Measurements from ENCODE around the gene CD6. TPM values are rescaled to one million over a fixed set of nuclear protein-coding genes. Genes with fewer than 3 reads are reported as not detected.

Gene CD6
- total RNA-seq, 1 donor from 2014 or later = 1.6 TPM

DNA sequence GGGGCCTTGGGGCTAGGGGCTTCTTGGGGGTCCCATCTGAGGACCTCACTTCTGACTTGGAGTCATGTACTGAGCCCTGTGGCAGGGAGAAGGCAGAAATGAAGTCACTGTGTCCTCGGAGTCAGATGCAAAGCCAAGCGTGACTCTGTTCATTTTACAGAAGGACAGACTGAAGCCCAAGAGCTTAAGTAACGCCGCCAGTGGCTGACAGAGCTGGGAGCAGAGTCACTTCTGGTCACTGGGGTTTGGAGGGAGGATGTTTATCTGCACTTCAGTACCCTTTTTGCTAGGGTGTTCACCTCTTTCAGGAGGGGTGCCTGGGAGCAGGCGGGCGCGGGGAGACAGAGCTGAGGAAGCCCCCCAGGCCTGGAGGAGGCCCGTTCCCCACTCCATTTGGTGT is 10.7 kb downstream of the CD6 start:
- no peak for DNase-seq (ENCODE audit: extremely low read depth, low read depth, low spot score)

DNA sequence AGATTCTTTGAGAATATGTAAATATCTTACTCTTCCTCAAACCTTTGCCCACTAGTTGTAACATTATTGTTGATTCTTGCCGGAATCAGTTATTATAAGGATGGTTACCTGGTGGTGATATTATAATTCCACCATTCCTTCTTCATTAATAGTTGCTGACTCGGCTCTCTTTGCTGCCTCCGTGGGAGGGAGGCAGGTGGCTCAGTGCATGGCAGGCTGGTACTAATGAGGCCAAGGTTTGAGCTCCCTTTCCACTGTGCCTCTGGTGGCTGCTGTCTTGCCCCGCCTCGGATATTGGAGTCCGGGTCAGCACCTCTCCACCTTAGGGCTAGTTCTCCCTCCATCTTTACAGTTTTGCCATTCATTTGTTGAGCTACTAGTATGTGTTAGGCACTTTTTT is 12.7 kb downstream of the CD6 start:
- DNase-seq (ENCODE audit: extremely low read depth, low read depth, low spot score) = no peak

DNA sequence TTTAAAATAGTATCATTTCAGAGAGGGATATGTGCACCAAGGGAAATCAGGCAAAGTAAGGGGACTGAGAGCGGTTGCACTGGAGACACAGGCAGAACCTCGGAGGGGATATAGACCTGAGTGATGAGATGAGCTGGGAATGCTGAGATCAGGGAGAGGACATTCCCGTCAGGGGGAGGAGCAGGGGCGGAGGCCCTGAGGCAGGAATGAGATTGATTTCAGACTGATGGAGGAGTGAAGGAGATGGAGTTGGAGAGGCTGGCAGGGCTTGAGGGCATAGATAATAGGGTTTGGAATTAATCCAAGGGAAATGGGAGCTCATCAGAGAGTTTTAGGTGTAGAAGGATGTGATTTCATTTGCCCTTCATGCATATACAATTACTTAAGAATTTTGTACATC is 13.2 kb downstream of the CD6 start:
- DNase-seq (ENCODE audit: extremely low read depth, low read depth, low spot score) = no peak

DNA sequence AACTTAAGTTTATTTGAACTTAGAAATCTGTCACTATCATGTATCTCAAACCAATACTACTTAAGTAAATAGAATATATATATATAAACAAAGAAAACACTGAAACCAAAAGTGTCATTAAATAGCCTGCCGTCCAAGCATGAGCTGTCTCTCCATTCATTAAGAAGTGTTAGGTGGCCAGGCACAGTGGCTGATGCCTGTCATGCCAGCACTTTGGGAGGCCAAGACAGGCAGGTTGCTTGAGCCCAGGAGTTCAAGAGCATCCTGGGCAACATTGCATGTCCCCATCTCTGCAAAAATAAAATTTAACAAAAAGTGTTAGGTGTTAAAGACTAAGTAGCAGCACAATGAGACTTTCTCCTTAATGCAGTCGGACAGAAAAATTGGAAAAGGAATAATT is 14.0 kb downstream of the CD6 start:
- DNase-seq (ENCODE audit: extremely low read depth, low read depth, low spot score) = no peak

DNA sequence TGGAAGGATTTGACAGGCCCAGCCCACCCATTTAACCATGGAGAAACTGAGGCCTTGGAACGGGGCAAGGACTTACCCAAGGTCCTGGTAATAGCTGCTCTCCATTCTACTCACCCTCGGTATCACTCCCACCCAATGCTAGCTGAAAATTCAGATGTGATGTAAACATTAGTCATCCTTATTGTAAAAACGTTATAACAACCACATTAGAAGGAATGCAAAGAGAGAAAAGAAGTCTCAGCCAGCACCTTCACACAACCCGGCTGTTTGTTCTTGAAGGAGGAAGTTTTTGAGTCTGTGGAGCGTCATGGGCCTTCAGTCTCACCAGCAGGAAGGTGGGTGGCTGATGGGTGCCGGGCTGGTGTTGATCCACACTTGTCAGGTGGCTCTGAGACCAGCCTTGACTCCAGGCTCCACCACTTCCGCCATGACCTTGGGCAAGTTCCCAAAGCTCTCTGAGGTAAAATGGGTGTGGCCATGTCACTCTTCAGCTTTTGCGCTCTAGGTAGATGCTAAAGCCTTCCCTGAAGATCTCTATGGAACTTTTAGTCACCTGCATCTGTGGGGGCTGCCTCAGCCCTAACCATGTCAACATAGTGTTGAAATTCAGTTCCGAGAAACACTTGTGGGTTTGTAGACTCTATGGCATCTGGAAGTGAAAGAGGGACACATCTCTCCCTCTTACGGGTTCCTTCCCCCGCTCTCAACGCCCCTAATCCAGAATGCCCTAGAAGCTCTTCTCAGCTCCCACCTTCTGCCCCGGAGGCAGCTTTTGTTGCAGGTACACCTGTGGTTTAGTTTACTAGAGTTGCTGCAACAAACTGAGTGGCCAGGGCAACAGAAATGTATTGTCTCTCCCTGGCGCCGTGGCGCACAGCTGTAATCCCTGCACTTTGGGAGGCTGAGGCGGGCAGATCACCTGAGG is 14.8 kb downstream of the CD6 start:
- DNase-seq (ENCODE audit: extremely low read depth, low read depth, low spot score) = no peak

DNA sequence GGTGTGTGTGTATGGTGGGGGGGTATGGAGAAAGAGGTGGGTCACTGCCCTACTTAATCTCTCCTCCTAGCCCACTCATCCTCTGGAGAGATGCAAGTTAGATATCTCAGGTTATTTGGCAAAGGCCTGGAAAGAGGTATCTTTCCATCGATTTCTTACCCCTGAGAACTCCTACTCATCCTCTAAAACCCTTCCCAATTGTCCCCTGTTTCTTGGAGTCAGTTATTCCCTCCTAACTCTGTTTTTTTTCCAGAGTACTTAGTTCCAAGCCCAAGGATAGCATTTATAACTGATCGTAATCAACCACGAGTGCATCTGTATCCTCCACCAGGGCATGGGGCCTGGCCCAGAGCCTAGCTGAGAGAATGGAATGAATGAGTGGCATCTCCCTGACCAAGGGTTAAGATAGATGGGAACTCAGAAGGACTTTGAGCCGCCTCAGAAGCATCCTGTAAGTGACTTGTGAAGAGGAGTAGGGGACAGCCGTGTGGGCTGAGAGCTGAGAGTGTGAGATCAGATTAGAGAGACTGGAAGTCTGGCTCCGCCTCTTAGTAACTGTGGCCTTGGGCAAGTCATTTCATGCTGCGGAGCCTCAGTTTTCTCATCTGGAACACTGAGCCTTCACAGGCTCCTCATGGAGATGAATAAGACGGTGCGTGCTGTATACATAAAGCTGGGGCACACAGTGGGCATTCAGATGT is 16.2 kb downstream of the CD6 start:
- no peak for DNase-seq (ENCODE audit: extremely low read depth, low read depth, low spot score)

DNA sequence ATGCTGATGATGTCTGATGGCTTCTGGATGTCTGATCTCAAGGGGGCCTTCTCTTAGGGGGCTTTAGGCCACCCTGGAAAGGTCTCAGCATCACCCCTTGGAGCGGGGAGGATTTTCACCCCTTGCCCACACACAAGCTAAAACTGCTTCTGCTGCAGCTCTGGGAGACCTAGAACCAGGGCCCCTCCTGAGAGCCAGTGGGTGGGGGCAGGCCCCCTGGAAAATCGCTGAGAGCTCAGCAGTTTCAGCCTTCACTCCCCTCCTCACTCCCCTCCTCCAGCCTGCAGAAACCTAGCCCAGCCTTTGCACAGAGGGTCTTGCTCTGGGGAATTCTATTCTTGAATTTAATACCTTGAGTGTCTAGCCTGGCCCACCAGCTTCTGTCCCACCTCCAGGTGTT is 17.2 kb downstream of the CD6 start:
- no peak for DNase-seq (ENCODE audit: extremely low read depth, low read depth, low spot score)

DNA sequence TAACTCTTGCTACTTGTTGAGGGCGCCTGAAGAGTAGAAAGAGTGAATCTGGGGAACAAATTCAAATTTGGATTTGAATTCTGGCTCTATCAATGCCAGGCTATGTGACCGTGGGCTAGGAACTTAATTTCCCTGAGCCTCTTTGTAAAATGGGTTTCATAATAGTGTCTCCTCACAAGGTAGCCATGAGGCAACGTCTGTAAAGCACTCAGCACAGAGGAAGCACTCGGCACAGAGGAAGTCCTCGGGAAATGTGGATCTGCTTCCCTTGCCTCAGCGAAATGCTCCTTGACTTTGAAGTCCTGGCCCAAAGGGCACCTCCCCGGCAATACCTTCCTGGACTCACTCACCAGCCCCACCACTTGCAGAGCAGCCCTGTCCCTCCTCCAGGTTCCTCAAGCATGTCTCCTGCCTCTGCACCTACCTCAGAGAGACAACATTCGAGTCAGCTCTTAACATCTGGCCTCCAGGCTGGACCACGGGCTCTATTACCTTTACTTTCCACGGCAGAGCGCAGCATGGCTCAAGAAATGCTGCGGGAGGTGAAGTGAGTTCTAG is 17.7 kb downstream of the CD6 start:
- no peak for DNase-seq (ENCODE audit: extremely low read depth, low read depth, low spot score)

DNA sequence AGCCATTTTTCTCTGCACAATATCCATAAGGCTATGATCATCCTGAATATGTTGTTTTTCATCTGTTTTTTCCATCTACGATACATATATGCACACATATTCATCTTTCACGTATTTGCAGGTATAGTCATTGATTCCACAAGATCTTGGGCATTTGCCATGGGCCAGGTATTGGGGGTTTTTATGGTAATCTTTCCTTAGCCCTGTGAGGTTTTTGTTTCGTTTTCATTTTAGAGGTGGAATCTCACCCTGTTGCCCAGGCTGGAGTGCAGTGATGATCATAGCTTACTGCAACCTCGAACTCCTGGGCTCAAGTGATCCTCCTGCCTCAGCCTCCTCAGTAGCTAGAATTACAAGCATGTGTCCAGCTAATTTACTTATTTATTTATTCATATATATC is 20.0 kb downstream of the CD6 start:
- no peak for DNase-seq (ENCODE audit: extremely low read depth, low read depth, low spot score)

DNA sequence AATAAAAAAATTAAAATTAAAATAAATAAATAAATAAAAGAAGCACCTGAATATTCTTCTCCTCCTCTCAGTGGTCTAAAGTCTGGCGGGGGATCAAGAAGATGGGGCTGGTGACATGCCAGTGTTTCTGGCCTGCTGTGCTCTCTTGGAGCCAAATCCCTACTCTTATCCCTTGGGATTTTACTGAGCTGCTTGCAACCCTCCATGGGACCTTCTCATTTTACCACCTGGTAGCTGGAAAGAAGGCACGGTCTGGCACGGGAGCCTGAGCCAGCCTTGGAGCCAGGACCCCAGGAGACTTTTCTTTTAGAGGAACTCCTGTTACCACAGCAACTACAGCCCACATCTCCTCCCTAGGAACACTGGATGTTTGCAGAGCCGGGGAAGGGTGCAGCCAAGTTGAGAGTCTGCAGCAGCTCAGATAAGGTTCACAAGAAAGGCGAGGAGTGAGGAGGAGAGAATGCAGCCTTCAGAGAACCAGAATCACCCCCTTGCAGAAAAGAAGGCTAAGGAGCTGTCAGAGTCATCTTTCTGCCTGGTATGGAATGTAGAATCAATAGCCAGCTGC is 21.4 kb downstream of the CD6 start:
- DNase-seq (ENCODE audit: extremely low read depth, low read depth, low spot score) = no peak

DNA sequence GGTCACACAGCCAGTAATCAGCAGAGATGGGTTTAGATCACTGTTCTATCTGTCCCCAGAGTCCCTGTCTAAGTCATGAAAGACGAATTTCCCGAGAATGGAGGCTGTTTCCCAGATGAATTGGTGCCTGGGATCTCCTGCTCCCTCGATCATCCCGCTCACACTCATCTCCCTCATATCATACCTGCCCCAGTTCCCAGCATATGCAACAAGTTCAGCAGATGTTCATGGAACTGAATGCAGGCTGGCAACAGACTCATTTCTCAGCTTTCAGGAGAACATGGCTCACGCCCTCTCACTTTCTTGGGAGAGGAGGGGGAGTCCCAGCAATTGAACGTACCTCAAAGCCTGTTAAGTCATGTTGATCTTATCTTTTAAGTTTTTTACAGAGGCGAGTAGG is 22.1 kb downstream of the CD6 start:
- DNase-seq (ENCODE audit: extremely low read depth, low read depth, low spot score) = no peak

DNA sequence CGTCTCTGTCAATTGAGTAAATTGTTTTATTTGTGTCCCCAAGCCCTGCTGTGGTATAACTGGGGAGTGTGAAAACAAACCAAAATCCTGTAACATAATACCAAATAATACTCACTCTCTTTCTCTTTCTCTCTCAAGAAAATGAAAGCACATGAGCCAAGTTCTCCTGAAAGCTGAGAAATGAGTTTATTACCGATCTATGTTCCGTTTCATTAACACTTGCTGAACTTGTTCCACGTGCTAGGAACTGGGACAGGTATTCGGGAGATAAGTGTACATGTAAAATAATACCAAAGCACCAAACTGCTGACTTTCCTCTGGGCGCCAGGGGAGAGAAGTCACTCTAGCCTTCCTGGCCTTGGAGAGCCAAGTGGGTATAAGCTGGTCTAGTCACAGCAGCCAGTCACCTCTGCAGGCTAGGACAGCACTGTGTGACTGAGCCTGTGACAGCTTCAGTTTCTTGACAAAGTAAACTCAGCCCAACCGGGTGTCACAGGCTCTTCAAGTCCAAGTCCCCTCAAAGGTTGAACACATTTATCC is 23.1 kb downstream of the CD6 start:
- no peak for DNase-seq (ENCODE audit: extremely low read depth, low read depth, low spot score)

DNA sequence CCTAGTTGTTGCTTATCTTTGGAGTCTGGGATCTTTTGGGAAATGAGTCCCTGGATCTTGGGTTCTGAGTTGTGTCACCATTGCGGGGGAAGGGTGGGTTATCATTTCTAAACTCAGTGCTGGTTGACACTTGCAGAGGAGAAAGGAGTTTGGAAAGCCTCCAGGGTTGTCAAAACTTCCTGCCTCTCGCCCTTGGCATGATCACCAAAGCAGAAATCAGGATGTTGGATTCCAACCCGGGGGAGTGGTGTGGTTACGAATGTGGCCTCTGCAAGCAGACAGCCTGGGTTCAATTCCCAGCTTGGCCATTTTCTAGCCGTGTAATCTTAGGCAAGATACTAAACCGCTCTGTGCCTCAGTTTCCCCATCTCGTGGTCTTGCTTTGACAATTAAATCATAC is 24.3 kb downstream of the CD6 start:
- DNase-seq (ENCODE audit: extremely low read depth, low read depth, low spot score) = no peak

DNA sequence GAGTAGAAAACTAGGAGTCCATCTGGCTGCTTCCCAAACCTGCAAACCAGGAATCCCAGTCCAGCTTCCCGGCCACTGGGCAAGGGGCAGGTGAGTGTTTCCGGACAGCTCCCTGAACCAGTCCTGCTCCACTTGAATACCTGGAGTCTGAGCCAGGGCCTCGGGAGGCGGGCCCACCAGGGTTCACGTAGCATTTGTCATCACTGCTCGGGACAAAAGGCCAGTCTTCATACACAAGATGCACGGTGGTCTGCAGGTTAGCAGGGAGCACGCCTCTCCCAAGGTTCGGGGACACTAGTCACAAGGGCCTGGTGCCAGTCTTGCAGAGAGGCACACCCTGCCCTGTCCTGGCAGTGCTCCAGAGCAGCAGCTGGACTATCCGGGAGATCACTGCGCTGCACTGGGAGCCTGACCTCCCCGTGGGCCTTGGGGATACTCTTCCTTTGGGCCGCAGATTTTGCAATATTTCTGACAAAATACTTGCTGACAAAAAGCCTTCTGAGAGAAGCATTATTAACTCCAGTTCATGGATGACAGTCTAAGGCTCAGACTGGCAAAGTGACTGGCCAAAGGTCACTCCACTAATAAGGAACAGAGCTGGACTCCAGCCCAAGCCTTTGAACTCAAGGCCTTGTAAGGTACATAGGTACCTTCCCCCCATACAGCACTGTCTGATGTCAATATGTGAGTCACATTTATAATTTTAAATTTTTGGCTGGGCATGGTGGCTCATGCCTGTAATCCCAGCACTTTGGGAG is 25.1 kb downstream of the CD6 start:
- DNase-seq (ENCODE audit: extremely low read depth, low read depth, low spot score) = no peak

DNA sequence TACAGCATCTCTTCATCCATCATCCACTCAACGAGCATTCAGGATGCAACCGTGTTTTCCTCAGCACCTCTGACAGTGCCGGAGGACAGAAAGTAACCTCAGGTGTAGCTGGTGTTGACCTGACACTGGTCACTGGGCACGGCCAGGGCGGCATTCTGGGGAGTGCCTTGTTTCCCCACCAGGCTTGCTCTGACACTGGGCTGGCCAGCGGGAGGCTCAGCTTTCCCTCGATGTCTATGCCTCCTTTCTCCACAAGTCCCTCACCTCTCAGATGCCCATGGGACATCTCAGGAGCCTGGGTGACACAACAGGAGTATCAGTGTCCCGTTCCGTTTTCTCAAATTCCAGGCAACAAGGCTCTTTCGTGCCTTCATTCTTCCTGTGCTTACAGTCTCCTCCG is 28.9 kb downstream of the CD6 start:
- DNase-seq (ENCODE audit: extremely low read depth, low read depth, low spot score) = no peak

DNA sequence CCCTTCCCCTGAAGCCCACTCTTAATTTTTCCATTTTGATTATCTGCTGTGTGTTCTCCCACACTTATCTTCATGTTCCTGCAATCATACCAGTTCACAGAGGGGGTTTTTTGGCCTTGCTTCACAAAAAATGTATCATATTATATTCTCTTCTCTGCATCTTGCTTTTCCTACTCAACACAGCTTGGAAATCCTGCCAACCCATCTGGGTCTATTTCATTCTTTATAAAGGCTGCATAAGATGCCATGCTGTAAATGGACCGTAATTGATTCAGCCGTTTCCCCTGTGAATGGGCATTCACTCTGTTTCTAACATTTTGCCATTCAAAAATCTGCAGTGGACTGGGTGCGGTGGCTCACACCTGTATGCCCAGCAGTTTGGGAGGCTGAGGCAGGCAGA is 30.5 kb downstream of the CD6 start:
- no peak for DNase-seq (ENCODE audit: extremely low read depth, low read depth, low spot score)

DNA sequence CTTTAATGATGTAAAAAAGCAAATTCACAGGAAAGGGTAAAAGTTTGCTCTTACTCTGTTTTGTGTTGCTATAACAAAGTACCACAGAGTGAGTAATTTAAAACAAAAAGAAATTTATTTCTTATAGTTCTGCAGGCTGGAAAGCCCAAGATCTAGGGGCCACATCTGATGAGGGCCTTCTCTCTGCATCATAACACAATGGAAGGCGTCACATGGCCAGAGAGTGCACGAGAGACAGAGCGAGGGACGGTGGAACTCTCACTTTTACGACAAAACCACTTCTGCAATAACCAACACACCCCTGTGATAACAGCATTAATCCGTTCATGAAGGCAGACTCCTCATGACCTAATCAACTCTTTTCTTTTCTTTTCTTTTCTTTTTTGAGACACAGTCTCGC is 31.1 kb downstream of the CD6 start:
- no peak for DNase-seq (ENCODE audit: extremely low read depth, low read depth, low spot score)

DNA sequence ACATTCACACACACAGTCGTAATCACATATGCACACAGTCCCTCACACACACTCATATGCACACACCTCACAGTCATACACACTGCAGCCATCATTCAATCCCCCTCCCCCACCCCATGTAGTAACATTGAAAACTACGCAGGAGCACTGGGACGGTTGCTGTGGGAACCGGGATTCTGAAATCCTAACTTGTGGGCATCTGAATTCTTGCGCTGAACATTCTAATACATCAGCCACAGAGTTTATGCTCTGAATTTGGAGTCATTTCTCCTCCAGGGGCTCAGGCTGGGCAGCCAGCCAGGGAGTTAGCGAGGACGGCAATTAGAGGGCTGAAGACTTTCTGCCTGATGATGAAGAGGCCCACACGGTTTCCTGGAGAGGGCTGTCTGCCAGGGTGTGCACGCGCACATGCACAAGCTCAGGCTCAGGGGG is 32.7 kb downstream of the CD6 start:
- no peak for DNase-seq (ENCODE audit: extremely low read depth, low read depth, low spot score)

DNA sequence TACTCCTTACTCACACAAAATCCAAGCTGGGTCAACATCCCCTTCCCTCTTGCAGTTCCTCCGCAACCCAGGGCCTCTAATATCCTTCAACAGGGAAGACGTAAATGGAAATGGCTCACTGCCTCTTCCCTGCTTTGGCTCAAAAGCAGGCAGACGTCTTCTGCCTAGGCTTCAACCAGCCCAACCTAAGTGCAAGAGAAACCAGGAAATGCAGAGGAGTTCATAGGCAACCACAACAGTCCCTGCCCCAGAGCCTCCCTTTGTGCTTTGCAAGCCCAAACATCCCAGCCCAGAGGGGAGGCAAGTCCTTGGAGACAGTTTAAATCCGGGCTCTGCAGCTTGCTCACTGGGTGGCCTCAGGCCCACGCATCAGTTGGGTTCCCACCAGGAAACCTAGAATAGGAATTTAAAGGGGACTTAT is 33.3 kb downstream of the CD6 start:
- no peak for DNase-seq (ENCODE audit: extremely low read depth, low read depth, low spot score)

DNA sequence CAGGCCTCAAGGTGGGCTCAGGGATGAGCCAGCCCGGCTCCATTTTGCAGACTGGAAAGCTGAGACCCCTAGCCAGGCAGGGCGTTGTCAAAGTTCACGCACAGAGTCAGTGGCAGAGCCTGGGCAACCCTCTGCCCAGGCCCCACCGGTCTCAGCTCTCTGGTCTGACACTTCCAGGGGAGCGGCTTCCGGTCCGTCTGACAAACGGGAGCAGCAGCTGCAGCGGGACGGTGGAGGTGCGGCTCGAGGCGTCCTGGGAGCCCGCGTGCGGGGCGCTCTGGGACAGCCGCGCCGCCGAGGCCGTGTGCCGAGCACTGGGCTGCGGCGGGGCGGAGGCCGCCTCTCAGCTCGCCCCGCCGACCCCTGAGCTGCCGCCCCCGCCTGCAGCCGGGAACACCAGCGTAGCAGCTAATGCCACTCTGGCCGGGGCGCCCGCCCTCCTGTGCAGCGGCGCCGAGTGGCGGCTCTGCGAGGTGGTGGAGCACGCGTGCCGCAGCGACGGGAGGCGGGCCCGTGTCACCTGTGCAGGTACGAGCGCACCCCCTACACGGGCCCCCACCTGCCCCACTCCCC is 36.0 kb downstream of the CD6 start:
- no peak for DNase-seq (ENCODE audit: extremely low read depth, low read depth, low spot score)
